Right cardiac atrium (tissue), 5 donors: ENCODE measurements around the gene ATXN2L. TPM values are rescaled to one million over a fixed set of nuclear protein-coding genes. Genes with fewer than 3 reads are reported as not detected.

Experiments
- ATAC-seq, 2 donors: fragments of 200-7000 bp; cut with Tn5 transposase; one replicate each; pipeline versions ENCODE4 v1.8.0 to v1.9.1; 2020; ENCODE audit warnings: moderate library complexity in 2 of 2, mild to moderate bottlenecking in 1 of 2
- DNase-seq, 3 donors: peaks; one replicate each; pipeline ENCODE4 v3.0.0-alpha.2; 2020
- H3K27ac ChIP-seq: one replicate; pipeline ENCODE4 v1.5.1; 2013; ENCODE audit warnings: mild to moderate bottlenecking, low read length, control low read depth, moderate library complexity
- H3K27me3 ChIP-seq: one replicate; pipeline ENCODE4 v1.6.1; 2013; ENCODE audit not compliant: control insufficient read depth, insufficient read depth
- H3K4me1 ChIP-seq: one replicate; pipeline ENCODE4 v1.6.1; 2013; ENCODE audit warnings: low read length; ENCODE audit not compliant: control insufficient read depth, insufficient read depth
- H3K4me3 ChIP-seq: one replicate; pipeline ENCODE4 v1.5.1; 2013; ENCODE audit warnings: low read length, control low read depth
- H3K9me3 ChIP-seq: one replicate; pipeline ENCODE4 v1.6.1; 2013; ENCODE audit warnings: low read length; ENCODE audit not compliant: control insufficient read depth
- WGBS: extraction: QIAGEN DNeasy Blood & Tissue Kit; methylation state at CpG from one replicate; pipeline ENCODE4 v1.1.7; 2013; 5-methylcytosine and 5-hydroxymethylcytosine counted together
- intact Hi-C, 4 donors: fragments of 100-400 bp; cut with DNase I; formaldehyde crosslinking; loops; one replicate each; pipeline versions ENCODE4 v1.11.0 to v1.14.0; 2022 to 2023
- polyA plus RNA-seq: library from polyadenylated mRNA; stranded (reverse); fragments of 200-250 nt; gene quantifications from one replicate; pipeline ENCODE4 v1.2.3, GENCODE V29; 2013
- total RNA-seq, 4 donors: library from RNA; stranded (reverse); fragmentation: NEBNext Ultra II Directional; extraction: Animal tissue kit (Norgen Biotek cat#: 25700); gene quantifications; one replicate each; pipeline ENCODE4 v1.2.1, GENCODE V29; 2021
- donor health status: healthy with polysubstance abuse.
- donor health status: DM: no; HTN: yes; CAD: no.
- donor health status: DM: no; HTN: no; CAD: no.
- donor health status: DM: no; HTN: yes; CAD: no; lungs with severe emphysema.
- donor health status: DM: yes; HTN: yes; CAD: no.

ATXN2L gene
- total and polyA plus RNA-seq, 5 donors, result 40.1 to 59.8 (median 57.8) TPM

GRCh38 chr16:28823291-28823872, 583 bp downstream of the ATXN2L start:
- H3K4me1 ChIP-seq, result no peaks in the 10 kb centered on the region
- H3K27me3 ChIP-seq, result no peaks in the 10 kb centered on the region
- under 1% methylated on average over 62 of the region's 62 CpGs for WGBS
- DNase-seq (no peak), ATAC-seq (peak in 1 of 2 donors; percentile 3)
- peak overlapping the region; percentile 99 for H3K4me3 ChIP-seq
- peak overlapping the region; percentile 96 for H3K27ac ChIP-seq
- intact Hi-C loops, result loop anchor here in 1 of 4 donors (5.0 kb wide), 1 partner anchor 119 kb away; no protein-coding TSS in a partner anchor
- H3K9me3 ChIP-seq, result no peaks in the 10 kb centered on the region

DNA sequence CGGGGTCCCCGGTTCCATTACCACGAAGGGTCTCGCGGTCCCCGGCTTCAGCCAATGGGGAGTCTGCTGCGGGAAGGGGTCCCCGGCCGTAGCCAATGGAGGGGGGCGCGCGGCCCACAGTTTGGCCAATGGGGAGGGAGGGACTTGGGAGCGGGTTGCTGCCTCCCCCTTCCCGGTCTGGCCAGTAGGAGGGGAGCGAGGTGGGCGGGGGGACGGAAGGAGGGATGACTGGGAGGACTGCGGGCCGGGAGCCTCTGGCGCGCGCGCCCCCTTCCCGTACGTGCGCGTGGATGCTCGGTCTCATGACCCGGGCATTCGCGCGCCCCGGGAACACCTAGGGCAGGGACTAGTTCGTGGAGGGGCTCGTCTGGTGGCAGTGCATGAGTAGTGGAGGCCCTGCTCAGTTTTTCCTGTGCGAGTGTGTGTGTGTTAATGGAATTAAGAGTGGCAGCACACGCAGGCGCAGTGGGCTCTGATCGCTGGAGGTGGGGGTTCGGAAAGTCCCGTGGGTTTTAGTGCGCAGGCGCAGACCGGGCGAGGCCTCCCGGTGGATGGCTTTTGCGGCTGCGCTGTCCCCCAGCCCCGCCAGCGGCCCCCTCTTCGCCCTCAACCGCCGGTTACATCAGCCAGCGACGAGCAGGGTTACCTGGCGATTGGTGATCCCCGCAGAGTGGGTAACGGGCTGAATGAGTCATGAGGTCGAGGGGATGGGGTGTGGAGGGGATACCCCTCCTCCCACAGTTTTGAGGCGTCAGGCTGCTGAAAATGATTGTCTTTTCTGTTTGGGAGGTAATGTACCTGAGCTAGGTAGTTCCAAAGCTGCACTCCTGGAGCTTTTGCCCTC, 1.3 kb downstream of the ATXN2L start:
- peak overlapping the region; percentile 99 for H3K4me3 ChIP-seq
- peak overlapping the region; percentile 96 for H3K27ac ChIP-seq
- under 1% methylated on average over 60 of the region's 60 CpGs for WGBS
- DNase-seq (peak; percentile 98 to 99 (median 99)), ATAC-seq (peak; percentile 95 to 96)
- intact Hi-C loops, result loop anchor here in 1 of 4 donors (5.0 kb wide), 1 partner anchor 118 kb away; no protein-coding TSS in a partner anchor
- H3K9me3 ChIP-seq, result no peaks in the 10 kb centered on the region
- no peaks in the 10 kb centered on the region for H3K27me3 ChIP-seq
- H3K4me1 ChIP-seq, result no peaks in the 10 kb centered on the region

DNA sequence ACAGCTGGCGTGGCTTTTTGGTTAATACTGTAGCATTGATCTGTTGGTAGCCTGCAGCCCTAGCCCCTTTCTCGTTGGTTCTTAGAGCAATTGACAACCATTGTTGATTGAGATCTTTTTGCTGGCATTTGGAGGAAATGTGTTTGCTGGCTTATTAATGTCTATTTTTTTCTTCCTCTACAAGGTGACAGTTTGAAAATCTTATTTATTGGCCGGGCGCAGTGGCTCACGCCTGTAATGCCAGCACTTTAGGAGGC, 1.8 kb downstream of the ATXN2L start:
- WGBS, result 36% methylated on average over 5 of the region's 5 CpGs
- Histone ChIP-seq H3K27ac (peak overlapping the region; percentile 90), H3K4me1 (no peaks in the 10 kb centered on the region), H3K4me3 (peak overlapping the region; percentile 99), H3K27me3 (no peaks in the 10 kb centered on the region), H3K9me3 (no peaks in the 10 kb centered on the region)
- ATAC-seq (no peak), DNase-seq (no peak)
- intact Hi-C loops, result loop anchor here in 1 of 4 donors (5.0 kb wide), 1 partner anchor 118 kb away; no protein-coding TSS in a partner anchor

GRCh38 chr16:28826141-28826540, 3.3 kb downstream of the ATXN2L start:
- Histone ChIP-seq H3K27me3 (no peaks in the 10 kb centered on the region), H3K9me3 (no peaks in the 10 kb centered on the region), H3K4me3 (no peak overlapping the region), H3K27ac (no peak overlapping the region), H3K4me1 (no peaks in the 10 kb centered on the region)
- DNase-seq (no peak), ATAC-seq (no peak)
- 42% methylated on average over 6 of the region's 6 CpGs for WGBS
- intact Hi-C loops, result no loop called here

DNA sequence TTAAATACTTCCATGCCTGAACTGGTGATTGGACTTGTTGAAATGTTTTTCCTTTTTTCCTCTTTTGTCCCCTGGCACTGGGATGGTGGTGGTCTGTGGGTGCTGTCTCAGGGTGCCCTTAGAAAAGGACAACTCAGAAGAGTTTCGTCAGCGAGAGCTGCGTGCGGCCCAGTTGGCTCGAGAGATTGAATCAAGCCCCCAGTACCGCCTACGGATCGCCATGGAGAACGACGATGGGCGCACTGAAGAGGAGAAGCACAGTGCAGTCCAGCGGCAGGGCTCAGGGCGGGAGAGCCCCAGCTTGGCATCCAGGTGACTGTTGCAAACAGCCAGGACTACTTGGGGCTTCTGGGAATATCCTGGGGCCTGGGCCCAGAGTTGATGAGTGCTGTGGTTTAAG, 6.9 kb downstream of the ATXN2L start:
- Histone ChIP-seq H3K9me3 (no peaks in the 10 kb centered on the region), H3K27ac (no peak overlapping the region), H3K27me3 (no peaks in the 10 kb centered on the region), H3K4me3 (no peak overlapping the region), H3K4me1 (no peaks in the 10 kb centered on the region)
- 94% methylated on average over 13 of the region's 13 CpGs for WGBS
- intact Hi-C loops, result no loop called here
- ATAC-seq (no peak), DNase-seq (peak in 1 of 3 donors; percentile 54)

GRCh38 chr16:28830531-28830930, 7.7 kb downstream of the ATXN2L start:
- Histone ChIP-seq H3K27ac (no peak overlapping the region), H3K4me3 (no peak overlapping the region), H3K27me3 (no peaks in the 10 kb centered on the region), H3K9me3 (no peaks in the 10 kb centered on the region), H3K4me1 (no peaks in the 10 kb centered on the region)
- intact Hi-C loops, result no loop called here
- no peak for DNase-seq
- ATAC-seq, result no peak
- WGBS, result 88% methylated on average over 13 of the region's 13 CpGs

DNA sequence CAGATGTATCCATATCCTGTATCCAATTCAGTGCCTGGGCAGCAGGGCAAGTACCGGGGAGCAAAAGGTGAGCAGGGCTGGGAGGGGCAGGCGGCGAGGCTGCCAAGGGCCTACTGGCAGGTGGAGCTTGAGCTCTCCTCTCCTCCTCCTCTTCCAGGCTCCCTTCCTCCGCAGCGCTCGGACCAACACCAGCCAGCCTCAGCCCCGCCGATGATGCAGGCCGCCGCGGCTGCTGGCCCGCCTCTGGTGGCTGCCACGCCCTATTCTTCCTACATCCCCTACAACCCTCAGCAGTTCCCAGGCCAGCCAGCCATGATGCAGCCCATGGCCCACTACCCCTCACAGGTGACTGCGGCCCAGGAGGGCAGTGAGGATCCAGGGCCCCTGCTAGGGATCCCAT, 11.6 kb downstream of the ATXN2L start:
- DNase-seq, result no peak
- Histone ChIP-seq H3K9me3 (no peaks in the 10 kb centered on the region), H3K4me1 (no peaks in the 10 kb centered on the region), H3K27me3 (no peaks in the 10 kb centered on the region), H3K27ac (no peak overlapping the region), H3K4me3 (no peak overlapping the region)
- intact Hi-C loops, result no loop called here
- WGBS, result 92% methylated on average over 14 of the region's 14 CpGs
- ATAC-seq, result no peak

DNA sequence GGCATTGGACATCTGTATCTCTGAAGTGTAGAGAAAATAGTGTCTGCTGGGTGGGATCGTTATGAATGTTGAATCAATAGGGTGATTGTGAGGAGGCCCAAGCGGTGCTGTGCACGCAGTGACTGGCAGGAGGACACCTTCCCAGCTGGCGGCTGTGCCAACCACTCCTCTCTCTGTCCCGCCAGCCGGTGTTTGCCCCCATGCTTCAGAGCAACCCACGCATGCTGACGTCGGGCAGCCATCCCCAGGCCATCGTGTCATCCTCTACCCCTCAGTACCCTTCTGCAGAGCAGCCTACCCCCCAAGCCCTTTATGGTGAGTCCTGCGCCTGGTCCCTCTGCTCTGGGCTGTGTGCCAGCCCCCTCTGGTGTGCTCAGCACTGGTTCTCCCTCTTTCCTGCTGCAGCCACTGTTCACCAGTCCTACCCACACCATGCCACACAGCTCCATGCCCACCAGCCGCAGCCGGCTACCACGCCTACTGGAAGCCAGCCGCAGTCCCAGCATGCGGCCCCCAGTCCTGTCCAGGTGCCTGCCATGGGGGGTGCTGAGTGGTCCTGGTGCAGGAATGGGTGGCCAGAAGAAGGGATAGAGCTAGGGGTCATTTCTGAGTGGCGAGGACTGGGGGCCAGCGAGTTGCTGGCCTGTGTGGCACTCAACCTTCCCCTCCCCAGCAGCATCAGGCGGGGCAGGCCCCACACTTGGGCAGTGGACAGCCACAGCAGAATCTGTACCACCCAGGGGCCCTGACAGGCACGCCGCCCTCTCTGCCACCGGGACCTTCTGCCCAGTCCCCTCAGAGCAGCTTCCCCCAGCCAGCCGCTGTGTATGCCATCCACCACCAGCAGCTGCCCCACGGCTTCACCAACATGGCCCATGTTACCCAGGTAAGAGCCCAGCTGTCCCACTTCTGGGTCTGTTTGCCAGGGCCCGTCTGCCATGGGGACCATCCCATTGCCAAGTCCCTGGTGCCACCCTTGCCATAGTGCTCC, 12.4 kb downstream of the ATXN2L start:
- peak; percentile 10 to 14 for ATAC-seq
- H3K4me1 ChIP-seq, result no peaks in the 10 kb centered on the region
- intact Hi-C loops, result no loop called here
- no peak overlapping the region for H3K4me3 ChIP-seq
- DNase-seq, result no peak
- H3K27me3 ChIP-seq, result no peaks in the 10 kb centered on the region
- no peaks in the 10 kb centered on the region for H3K9me3 ChIP-seq
- no peak overlapping the region for H3K27ac ChIP-seq
- 93% methylated on average over 25 of the region's 25 CpGs for WGBS

DNA sequence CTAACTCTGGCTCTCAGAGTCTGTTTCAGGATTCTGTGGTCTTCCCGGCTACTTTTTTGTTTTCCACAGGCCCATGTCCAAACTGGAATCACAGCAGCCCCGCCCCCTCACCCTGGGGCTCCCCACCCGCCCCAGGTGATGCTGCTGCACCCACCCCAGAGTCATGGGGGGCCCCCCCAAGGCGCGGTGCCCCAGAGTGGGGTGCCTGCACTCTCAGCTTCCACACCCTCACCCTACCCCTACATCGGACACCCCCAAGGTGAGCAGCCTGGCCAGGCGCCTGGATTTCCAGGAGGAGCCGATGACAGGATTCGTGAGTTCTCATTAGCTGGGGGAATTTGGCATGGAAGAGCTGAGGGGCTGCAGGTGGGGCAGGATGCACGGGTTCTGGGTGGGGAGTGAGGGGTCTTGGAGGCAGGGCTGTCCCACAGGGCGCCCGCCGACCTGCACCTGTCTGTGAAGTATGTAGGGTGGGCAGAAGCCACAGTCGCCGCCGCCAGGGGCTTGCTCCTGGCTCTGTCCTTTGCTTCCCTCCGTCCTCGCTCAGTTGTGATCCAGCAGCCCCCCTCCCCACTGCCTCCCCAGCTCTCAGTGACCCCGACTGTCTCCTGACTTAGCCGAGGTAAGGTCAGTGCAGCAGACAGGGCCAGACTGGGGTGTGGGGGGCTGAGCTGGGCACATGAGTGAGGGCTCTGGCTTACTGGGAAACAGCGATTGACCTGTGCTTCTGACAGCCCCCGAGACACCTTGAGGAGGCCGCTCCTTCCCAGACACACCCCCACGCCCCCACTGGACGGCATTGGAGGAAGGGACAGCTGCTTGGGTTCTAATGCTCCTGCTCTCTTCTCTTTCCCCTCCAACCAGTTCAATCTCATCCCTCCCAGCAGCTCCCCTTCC, 13.3 kb downstream of the ATXN2L start:
- DNase-seq (no peak), ATAC-seq (peak; percentile 6 to 27)
- Histone ChIP-seq H3K4me1 (no peaks in the 10 kb centered on the region), H3K27ac (no peak overlapping the region), H3K4me3 (no peak overlapping the region), H3K9me3 (no peaks in the 10 kb centered on the region), H3K27me3 (no peaks in the 10 kb centered on the region)
- WGBS, result 94% methylated on average over 25 of the region's 25 CpGs
- intact Hi-C loops, result no loop called here

- intact Hi-C loops, result no loop called here
- Histone ChIP-seq H3K27me3 (no peaks in the 10 kb centered on the region), H3K4me1 (no peaks in the 10 kb centered on the region), H3K4me3 (no peak overlapping the region), H3K9me3 (no peaks in the 10 kb centered on the region), H3K27ac (no peak overlapping the region)
- DNase-seq, result no peak
- ATAC-seq, result peak in 1 of 2 donors; percentile 4
- 79% methylated on average over 8 of the region's 8 CpGs for WGBS
Observed at GRCh38 chr16:28836761-28837064, 13.9 kb downstream of the ATXN2L start.
